Caco-2 (cell line): ENCODE measurements around the gene NEMP1. TPM values are rescaled to one million over a fixed set of nuclear protein-coding genes. Genes with fewer than 3 reads are reported as not detected.

Source experiments
- BruUV-seq: library from RNA; stranded (reverse); fragments of 400-500 nt; replicated peaks from 2 replicates; lab custom pipeline; 2021; lab: Mats Ljungman, UMichigan
- CTCF ChIA-PET: fragments of 300-600 bp; sonication (Branson Sonifier 250); formaldehyde crosslinking; loops from one replicate; lab custom pipeline; 2022; ENCODE audit warnings: antibody characterized with exemption; lab: Charles Lee
- POLR2A ChIA-PET: fragments of 300-600 bp; sonication (Branson Sonifier 250); formaldehyde crosslinking; loops from one replicate; lab custom pipeline; 2022; ENCODE audit warnings: antibody characterized with exemption; lab: Charles Lee
- DNase-seq, 2 experiments: peaks; one replicate each; pipeline versions ENCODE4 v3.0.0 to v3.0.0-alpha.2; 2020 to 2022
- H3K27me3 ChIP-seq: replicated peaks from 2 replicates; pipeline ENCODE4 v1.6.0; 2011; ENCODE audit warnings: low read length; ENCODE audit not compliant: control insufficient read depth, insufficient read depth
- H3K36me3 ChIP-seq: 2 replicates; pipeline ENCODE4 v1.5.1; 2011; ENCODE audit warnings: low read length; ENCODE audit not compliant: control insufficient read depth, insufficient read depth
- H3K4me1 ChIP-seq: fragments of 250-450 bp; sonication (Bioruptor Pico); 2 replicates; pipeline ENCODE4 v1.5.1; 2020; ENCODE audit warnings: mild to moderate bottlenecking
- H3K4me3 ChIP-seq: 2 replicates; pipeline ENCODE4 v1.5.1; 2011; ENCODE audit warnings: low read depth, mild to moderate bottlenecking, control low read depth, low read length
- H3K9me3 ChIP-seq: fragments of 250-450 bp; sonication (Bioruptor Pico); 2 replicates; pipeline ENCODE4 v1.5.1; 2020; ENCODE audit warnings: mild to moderate bottlenecking, moderate library complexity
- H3K27ac Mint-ChIP-seq: one replicate; pipeline ENCODE4 v1.8.0; 2022; ENCODE audit warnings: mixed read lengths; ENCODE audit not compliant: unreplicated experiment
- H3K27me3 Mint-ChIP-seq: one replicate; pipeline ENCODE4 v1.8.0; 2022; ENCODE audit warnings: mixed read lengths; ENCODE audit not compliant: insufficient read depth, unreplicated experiment
- H3K36me3 Mint-ChIP-seq: one replicate; pipeline ENCODE4 v1.8.0; 2022; ENCODE audit warnings: mild to moderate bottlenecking, mixed read lengths; ENCODE audit not compliant: insufficient read depth, unreplicated experiment
- H3K4me1 Mint-ChIP-seq: one replicate; pipeline ENCODE4 v1.8.0; 2022; ENCODE audit warnings: low read depth, mixed read lengths; ENCODE audit not compliant: unreplicated experiment
- H3K4me3 Mint-ChIP-seq: one replicate; pipeline ENCODE4 v1.8.0; 2022; ENCODE audit warnings: mild to moderate bottlenecking, moderate library complexity, mixed read lengths; ENCODE audit not compliant: unreplicated experiment
- H3K9me3 Mint-ChIP-seq: one replicate; pipeline ENCODE4 v1.8.0; 2022; ENCODE audit warnings: mixed read lengths; ENCODE audit not compliant: unreplicated experiment
- intact Hi-C: fragments of 100-400 bp; cut with micrococcal nuclease; formaldehyde crosslinking; loops from one replicate; pipeline ENCODE4 v1.10.0; 2022; ENCODE audit not compliant: unreplicated experiment
- total RNA-seq: library from RNA; stranded (reverse); gene quantifications from 2 replicates; pipeline ENCODE4 v1.2.3, GENCODE V29; 2022
- TF ChIP-seq, protein P1 (sequence below), 2 experiments: fragments of 200-600 bp in 1 of 2; IDR thresholded peaks; 1 replicate in 1 of 2; 2 replicates in 1 of 2; pipeline versions ENCODE4 v1.5.1 to v1.8.0; 2011 to 2022; ENCODE audit warnings: antibody characterized with exemption in 1 of 2, control low read depth in 1 of 2, inconsistent platforms in 1 of 2, low read depth in 1 of 2, low read length in 1 of 2, mild to moderate bottlenecking in 1 of 2, moderate library complexity in 1 of 2; ENCODE audit not compliant: insufficient read depth in 1 of 2, severe bottlenecking in 1 of 2, unreplicated experiment in 1 of 2

The NEMP1 gene
- total RNA-seq, 1 experiment from 2014 or later, result 40.1 TPM

DNA sequence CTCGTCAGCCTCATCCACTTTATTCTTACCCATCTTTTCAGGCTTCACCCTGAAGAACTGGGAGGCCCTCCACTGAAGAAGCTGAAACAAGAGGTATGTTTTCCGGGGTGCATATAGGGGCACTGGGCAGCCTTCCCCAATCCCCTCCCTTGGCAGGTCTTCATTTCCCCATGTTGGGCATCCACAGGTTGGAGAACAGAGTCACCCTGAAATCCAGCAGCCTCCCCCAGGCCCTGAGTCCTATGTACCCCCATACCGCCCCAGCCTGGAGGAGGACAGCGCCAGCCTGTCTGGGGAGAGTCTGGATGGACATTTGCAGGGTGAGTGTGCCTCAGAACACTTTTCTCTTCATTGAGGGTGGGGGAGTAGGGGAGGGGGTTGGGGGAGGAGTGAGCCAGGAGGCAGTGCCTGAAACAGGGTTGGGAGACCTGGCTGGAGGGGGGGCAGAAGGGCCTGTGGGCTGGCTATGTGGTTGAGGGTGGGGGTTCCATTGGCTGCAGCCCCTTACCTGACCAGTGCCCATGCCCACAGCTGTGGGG, 14.4 kb upstream of the NEMP1 start:
- intact Hi-C loops, result loop anchor here (1.0 kb wide), 1 partner anchor 24 kb away; no protein-coding TSS in a partner anchor
- H3K4me1 Mint-ChIP-seq, result peaks cover 19% of the 10 kb centered on the region
- H3K36me3 Mint-ChIP-seq, result peaks cover 55% of the 10 kb centered on the region
- Histone ChIP-seq H3K27me3 (no peaks in the 10 kb centered on the region), H3K4me3 (no peak overlapping the region), H3K4me1 (peaks cover 6% of the 10 kb centered on the region; the same call in 1 of the 2 replicates), H3K36me3 (peaks cover 9% of the 10 kb centered on the region), H3K9me3 (no peaks in the 10 kb centered on the region)
- ChIA-PET POLR2A (no interaction called here), CTCF (interaction anchor here (2.3 to 3.3 kb wide), 2 partner anchors 19 to 24 kb away, joined by 19 to 22 read pairs; partner anchors contain the start of gene STAT6)
- H3K27ac Mint-ChIP-seq, result peak overlapping the region; percentile 71
- no peaks in the 10 kb centered on the region for H3K27me3 Mint-ChIP-seq
- DNase-seq, result no peak
- TF ChIP-seq, protein P1, sequence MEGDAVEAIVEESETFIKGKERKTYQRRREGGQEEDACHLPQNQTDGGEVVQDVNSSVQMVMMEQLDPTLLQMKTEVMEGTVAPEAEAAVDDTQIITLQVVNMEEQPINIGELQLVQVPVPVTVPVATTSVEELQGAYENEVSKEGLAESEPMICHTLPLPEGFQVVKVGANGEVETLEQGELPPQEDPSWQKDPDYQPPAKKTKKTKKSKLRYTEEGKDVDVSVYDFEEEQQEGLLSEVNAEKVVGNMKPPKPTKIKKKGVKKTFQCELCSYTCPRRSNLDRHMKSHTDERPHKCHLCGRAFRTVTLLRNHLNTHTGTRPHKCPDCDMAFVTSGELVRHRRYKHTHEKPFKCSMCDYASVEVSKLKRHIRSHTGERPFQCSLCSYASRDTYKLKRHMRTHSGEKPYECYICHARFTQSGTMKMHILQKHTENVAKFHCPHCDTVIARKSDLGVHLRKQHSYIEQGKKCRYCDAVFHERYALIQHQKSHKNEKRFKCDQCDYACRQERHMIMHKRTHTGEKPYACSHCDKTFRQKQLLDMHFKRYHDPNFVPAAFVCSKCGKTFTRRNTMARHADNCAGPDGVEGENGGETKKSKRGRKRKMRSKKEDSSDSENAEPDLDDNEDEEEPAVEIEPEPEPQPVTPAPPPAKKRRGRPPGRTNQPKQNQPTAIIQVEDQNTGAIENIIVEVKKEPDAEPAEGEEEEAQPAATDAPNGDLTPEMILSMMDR (IDR thresholded peaks at IDR 0.05; ENCODE audit: insufficient read depth in 1 of 2, low read depth in 1 of 2, low read length in 1 of 2, severe bottlenecking in 1 of 2, unreplicated experiment in 1 of 2), result no peak
- BruUV-seq, result no TSS peak
- H3K9me3 Mint-ChIP-seq, result no peaks in the 10 kb centered on the region
- no peak overlapping the region for H3K4me3 Mint-ChIP-seq

- Histone ChIP-seq H3K36me3 (peaks cover 9% of the 10 kb centered on the region), H3K9me3 (no peaks in the 10 kb centered on the region), H3K27me3 (no peaks in the 10 kb centered on the region), H3K4me1 (peaks cover 6% of the 10 kb centered on the region; the same call in 1 of the 2 replicates), H3K4me3 (no peak overlapping the region)
- H3K9me3 Mint-ChIP-seq, result no peaks in the 10 kb centered on the region
- BruUV-seq, result no TSS peak
- H3K4me1 Mint-ChIP-seq, result peaks cover 19% of the 10 kb centered on the region
- POLR2A ChIA-PET, result interaction anchor here (1.3 kb wide), 1 partner anchor 14 kb away, joined by 4 read pairs; the partner anchor contains the start of gene NEMP1
- H3K4me3 Mint-ChIP-seq, result no peak overlapping the region
- H3K27ac Mint-ChIP-seq, result no peak overlapping the region
- peaks cover 55% of the 10 kb centered on the region for H3K36me3 Mint-ChIP-seq
- TF ChIP-seq, protein P1 (IDR thresholded peaks at IDR 0.05; ENCODE audit: insufficient read depth in 1 of 2, low read depth in 1 of 2, low read length in 1 of 2, severe bottlenecking in 1 of 2, unreplicated experiment in 1 of 2), result no peak
- intact Hi-C loops, result no loop called here
- CTCF ChIA-PET, result interaction anchor here (0.6 to 3.3 kb wide), 3 partner anchors 19 to 394 kb away, joined by 3 to 22 read pairs (median 19); partner anchors contain the start of gene STAT6
- no peaks in the 10 kb centered on the region for H3K27me3 Mint-ChIP-seq
- no peak for DNase-seq
These were observed 13.9 kb upstream of the NEMP1 start for GRCh38 chr12:57092529-57092862.

DNA sequence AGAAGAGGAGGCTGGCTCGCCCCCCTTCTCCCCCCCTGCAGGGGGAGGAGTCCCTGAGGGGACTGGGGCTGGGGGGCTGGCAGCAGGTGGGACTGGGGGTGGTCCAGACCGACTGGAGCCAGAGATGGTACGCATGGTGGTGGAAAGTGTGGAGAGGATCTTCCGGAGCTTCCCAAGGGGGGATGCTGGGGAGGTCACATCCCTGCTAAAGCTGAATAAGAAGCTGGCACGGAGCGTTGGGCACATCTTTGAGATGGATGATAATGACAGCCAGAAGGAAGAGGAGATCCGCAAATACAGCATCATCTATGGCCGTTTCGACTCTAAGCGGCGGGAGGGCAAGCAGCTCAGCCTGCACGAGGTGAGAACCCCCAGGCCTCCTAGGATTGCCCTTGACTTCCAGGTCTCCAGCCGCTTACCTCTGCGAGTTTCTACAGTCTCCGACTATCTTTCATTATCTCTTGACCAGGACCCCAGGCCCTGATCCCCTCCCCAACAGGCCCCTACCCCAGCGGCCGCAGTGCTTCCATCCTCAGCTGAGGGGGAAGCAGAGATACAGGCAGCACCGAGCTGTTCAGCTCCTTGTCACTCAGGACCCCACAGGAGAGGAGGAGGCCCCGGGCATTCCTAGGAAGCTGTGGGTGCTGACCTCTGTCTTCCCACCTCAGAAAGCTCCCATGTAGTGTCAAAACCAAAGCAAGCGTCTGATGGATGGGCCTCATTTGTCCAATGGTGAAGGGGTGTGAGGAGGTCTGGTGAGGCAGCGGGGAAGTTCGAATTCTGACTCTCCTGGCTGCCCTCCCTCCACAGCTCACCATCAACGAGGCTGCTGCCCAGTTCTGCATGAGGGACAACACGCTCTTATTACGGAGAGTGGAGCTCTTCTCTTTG, 13.3 kb upstream of the NEMP1 start:
- Histone ChIP-seq H3K9me3 (no peaks in the 10 kb centered on the region), H3K4me3 (no peak overlapping the region), H3K4me1 (peaks cover 6% of the 10 kb centered on the region; the same call in 1 of the 2 replicates), H3K36me3 (peaks cover 9% of the 10 kb centered on the region), H3K27me3 (no peaks in the 10 kb centered on the region)
- BruUV-seq, result no TSS peak
- TF ChIP-seq, protein P1 (IDR thresholded peaks at IDR 0.05; ENCODE audit: insufficient read depth in 1 of 2, low read depth in 1 of 2, low read length in 1 of 2, severe bottlenecking in 1 of 2, unreplicated experiment in 1 of 2), result no peak
- ChIA-PET CTCF (interaction anchor here (0.6 to 3.3 kb wide), 4 partner anchors 9 to 394 kb away, joined by 3 to 22 read pairs (median 11); partner anchors contain the start of gene STAT6), POLR2A (interaction anchor here (1.3 kb wide), 1 partner anchor 13 kb away, joined by 4 read pairs; the partner anchor contains the start of gene NEMP1)
- intact Hi-C loops, result no loop called here
- no peak for DNase-seq
- H3K36me3 Mint-ChIP-seq, result peaks cover 53% of the 10 kb centered on the region
- H3K4me1 Mint-ChIP-seq, result peaks cover 19% of the 10 kb centered on the region
- H3K27me3 Mint-ChIP-seq, result no peaks in the 10 kb centered on the region
- no peaks in the 10 kb centered on the region for H3K9me3 Mint-ChIP-seq
- no peak overlapping the region for H3K27ac Mint-ChIP-seq
- H3K4me3 Mint-ChIP-seq, result no peak overlapping the region
